ENCODE results near the gene FADS2.

DNA sequence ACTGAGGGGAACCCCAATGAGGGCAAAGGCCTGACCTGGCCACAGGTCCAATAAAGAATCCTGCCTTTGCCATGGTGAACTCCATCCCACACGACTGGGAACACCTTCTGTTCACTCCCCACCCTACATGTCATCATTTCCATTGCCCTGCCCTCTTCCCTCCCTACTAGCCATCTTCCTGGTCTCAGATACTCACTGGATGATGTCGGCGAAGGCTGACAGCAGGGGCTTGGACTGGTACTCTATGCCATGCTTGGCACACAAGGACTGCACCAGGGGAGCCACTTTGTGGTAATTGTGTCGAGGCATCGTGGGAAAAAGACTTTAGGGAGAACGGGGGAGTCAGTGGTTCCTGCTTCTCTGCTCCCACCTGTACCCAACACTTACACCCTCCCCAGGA, 25.5 kb upstream of the FADS2 start:
- TF ChIP-seq EZH2phosphoT487 (IDR thresholded peaks at IDR 0.05; ENCODE audit: unreplicated experiment) = no peak
- TF ChIP-seq, protein P1, sequence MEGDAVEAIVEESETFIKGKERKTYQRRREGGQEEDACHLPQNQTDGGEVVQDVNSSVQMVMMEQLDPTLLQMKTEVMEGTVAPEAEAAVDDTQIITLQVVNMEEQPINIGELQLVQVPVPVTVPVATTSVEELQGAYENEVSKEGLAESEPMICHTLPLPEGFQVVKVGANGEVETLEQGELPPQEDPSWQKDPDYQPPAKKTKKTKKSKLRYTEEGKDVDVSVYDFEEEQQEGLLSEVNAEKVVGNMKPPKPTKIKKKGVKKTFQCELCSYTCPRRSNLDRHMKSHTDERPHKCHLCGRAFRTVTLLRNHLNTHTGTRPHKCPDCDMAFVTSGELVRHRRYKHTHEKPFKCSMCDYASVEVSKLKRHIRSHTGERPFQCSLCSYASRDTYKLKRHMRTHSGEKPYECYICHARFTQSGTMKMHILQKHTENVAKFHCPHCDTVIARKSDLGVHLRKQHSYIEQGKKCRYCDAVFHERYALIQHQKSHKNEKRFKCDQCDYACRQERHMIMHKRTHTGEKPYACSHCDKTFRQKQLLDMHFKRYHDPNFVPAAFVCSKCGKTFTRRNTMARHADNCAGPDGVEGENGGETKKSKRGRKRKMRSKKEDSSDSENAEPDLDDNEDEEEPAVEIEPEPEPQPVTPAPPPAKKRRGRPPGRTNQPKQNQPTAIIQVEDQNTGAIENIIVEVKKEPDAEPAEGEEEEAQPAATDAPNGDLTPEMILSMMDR (conservative IDR thresholded peaks at IDR 0.05; ENCODE audit: low read depth in 2 of 2) = no peak
- TF ChIP-seq POLR2AphosphoS5 (IDR thresholded peaks at IDR 0.05; ENCODE audit: low read depth) = no peak
- no peak for TF ChIP-seq EZH2 (IDR thresholded peaks at IDR 0.05; ENCODE audit: low read depth, unreplicated experiment)
- TF ChIP-seq, protein P2, sequence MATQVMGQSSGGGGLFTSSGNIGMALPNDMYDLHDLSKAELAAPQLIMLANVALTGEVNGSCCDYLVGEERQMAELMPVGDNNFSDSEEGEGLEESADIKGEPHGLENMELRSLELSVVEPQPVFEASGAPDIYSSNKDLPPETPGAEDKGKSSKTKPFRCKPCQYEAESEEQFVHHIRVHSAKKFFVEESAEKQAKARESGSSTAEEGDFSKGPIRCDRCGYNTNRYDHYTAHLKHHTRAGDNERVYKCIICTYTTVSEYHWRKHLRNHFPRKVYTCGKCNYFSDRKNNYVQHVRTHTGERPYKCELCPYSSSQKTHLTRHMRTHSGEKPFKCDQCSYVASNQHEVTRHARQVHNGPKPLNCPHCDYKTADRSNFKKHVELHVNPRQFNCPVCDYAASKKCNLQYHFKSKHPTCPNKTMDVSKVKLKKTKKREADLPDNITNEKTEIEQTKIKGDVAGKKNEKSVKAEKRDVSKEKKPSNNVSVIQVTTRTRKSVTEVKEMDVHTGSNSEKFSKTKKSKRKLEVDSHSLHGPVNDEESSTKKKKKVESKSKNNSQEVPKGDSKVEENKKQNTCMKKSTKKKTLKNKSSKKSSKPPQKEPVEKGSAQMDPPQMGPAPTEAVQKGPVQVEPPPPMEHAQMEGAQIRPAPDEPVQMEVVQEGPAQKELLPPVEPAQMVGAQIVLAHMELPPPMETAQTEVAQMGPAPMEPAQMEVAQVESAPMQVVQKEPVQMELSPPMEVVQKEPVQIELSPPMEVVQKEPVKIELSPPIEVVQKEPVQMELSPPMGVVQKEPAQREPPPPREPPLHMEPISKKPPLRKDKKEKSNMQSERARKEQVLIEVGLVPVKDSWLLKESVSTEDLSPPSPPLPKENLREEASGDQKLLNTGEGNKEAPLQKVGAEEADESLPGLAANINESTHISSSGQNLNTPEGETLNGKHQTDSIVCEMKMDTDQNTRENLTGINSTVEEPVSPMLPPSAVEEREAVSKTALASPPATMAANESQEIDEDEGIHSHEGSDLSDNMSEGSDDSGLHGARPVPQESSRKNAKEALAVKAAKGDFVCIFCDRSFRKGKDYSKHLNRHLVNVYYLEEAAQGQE (IDR thresholded peaks at IDR 0.05; ENCODE audit: unreplicated experiment) = no peak
- no peak for TF ChIP-seq CREB1 (CRISPR knock-in tag; IDR thresholded peaks at IDR 0.05; ENCODE audit: low read depth)
- TF ChIP-seq JUNB (IDR thresholded peaks at IDR 0.05; ENCODE audit: unreplicated experiment) = no peak
- TF ChIP-seq, protein P3, sequence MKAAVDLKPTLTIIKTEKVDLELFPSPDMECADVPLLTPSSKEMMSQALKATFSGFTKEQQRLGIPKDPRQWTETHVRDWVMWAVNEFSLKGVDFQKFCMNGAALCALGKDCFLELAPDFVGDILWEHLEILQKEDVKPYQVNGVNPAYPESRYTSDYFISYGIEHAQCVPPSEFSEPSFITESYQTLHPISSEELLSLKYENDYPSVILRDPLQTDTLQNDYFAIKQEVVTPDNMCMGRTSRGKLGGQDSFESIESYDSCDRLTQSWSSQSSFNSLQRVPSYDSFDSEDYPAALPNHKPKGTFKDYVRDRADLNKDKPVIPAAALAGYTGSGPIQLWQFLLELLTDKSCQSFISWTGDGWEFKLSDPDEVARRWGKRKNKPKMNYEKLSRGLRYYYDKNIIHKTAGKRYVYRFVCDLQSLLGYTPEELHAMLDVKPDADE (IDR thresholded peaks at IDR 0.05) = no peak
- no peak for TF ChIP-seq ZNF331 (CRISPR knock-in tag; IDR thresholded peaks at IDR 0.05; ENCODE audit: low read depth)
- TF ChIP-seq ZNF114 (CRISPR knock-in tag; IDR thresholded peaks at IDR 0.05) = no peak
- TF ChIP-seq NANOG (IDR thresholded peaks at IDR 0.05; ENCODE audit: borderline replicate concordance) = no peak
- no peak for TF ChIP-seq STAT1 (IDR thresholded peaks at IDR 0.05; ENCODE audit: unreplicated experiment)
- TF ChIP-seq, protein P4, sequence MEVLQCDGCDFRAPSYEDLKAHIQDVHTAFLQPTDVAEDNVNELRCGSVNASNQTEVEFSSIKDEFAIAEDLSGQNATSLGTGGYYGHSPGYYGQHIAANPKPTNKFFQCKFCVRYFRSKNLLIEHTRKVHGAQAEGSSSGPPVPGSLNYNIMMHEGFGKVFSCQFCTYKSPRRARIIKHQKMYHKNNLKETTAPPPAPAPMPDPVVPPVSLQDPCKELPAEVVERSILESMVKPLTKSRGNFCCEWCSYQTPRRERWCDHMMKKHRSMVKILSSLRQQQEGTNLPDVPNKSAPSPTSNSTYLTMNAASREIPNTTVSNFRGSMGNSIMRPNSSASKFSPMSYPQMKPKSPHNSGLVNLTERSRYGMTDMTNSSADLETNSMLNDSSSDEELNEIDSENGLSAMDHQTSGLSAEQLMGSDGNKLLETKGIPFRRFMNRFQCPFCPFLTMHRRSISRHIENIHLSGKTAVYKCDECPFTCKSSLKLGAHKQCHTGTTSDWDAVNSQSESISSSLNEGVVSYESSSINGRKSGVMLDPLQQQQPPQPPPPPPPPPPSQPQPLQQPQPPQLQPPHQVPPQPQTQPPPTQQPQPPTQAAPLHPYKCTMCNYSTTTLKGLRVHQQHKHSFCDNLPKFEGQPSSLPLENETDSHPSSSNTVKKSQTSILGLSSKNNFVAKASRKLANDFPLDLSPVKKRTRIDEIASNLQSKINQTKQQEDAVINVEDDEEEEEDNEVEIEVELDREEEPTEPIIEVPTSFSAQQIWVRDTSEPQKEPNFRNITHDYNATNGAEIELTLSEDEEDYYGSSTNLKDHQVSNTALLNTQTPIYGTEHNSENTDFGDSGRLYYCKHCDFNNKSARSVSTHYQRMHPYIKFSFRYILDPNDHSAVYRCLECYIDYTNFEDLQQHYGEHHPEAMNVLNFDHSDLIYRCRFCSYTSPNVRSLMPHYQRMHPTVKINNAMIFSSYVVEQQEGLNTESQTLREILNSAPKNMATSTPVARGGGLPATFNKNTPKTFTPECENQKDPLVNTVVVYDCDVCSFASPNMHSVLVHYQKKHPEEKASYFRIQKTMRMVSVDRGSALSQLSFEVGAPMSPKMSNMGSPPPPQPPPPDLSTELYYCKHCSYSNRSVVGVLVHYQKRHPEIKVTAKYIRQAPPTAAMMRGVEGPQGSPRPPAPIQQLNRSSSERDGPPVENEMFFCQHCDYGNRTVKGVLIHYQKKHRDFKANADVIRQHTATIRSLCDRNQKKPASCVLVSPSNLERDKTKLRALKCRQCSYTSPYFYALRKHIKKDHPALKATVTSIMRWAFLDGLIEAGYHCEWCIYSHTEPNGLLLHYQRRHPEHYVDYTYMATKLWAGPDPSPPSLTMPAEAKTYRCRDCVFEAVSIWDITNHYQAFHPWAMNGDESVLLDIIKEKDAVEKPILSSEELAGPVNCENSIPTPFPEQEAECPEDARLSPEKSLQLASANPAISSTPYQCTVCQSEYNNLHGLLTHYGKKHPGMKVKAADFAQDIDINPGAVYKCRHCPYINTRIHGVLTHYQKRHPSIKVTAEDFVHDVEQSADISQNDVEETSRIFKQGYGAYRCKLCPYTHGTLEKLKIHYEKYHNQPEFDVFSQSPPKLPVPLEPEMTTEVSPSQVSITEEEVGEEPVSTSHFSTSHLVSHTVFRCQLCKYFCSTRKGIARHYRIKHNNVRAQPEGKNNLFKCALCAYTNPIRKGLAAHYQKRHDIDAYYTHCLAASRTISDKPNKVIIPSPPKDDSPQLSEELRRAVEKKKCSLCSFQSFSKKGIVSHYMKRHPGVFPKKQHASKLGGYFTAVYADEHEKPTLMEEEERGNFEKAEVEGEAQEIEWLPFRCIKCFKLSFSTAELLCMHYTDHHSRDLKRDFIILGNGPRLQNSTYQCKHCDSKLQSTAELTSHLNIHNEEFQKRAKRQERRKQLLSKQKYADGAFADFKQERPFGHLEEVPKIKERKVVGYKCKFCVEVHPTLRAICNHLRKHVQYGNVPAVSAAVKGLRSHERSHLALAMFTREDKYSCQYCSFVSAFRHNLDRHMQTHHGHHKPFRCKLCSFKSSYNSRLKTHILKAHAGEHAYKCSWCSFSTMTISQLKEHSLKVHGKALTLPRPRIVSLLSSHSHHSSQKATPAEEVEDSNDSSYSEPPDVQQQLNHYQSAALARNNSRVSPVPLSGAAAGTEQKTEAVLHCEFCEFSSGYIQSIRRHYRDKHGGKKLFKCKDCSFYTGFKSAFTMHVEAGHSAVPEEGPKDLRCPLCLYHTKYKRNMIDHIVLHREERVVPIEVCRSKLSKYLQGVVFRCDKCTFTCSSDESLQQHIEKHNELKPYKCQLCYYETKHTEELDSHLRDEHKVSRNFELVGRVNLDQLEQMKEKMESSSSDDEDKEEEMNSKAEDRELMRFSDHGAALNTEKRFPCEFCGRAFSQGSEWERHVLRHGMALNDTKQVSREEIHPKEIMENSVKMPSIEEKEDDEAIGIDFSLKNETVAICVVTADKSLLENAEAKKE (CRISPR knock-in tag; IDR thresholded peaks at IDR 0.05) = no peak
